Fibroblast of skin of scalp (primary cell): ENCODE measurements around the gene CRBN.

Experiments used
- DNase-seq: peaks from one replicate; pipeline ENCODE4 v3.0.0-alpha.2; 2013

The CRBN gene

DNA sequence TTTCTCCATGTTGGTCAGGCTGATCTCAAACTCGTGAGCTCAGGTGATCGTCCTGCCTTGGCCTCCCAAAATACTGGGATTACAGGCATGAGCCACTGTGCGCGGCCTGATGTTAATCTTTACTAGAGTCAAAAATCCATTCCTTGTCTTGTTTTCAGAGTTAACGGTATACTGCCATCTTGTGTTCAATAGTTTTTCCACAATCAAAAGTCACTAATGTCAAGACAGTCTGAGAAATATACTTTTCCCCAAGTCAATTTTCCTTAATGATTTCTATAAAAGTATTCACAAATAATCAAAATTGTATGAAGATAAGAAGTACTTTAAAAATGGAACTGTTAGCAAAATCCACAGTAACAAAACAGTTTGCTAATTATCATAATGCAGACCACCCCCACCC is 8.5 kb downstream of the CRBN start:
- DNase-seq, result peak; percentile 12

DNA sequence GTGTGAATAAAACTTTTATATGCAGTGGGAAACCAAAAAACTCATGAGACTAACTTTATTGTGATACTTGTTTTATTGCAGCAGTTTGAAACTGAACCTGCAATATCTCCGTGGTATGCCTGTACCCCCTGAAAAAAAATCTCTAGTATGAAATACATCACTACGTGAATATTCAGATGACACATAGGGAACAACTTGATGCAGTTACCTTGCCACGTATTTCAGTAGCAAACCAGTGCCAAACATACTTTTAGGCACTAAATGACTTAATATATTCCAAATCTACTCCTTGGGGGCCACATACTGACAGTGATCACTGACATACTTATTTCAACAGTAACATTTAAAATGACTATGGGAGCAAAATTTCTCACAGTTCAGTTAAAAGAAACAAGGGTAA is 13.8 kb downstream of the CRBN start:
- no peak for DNase-seq

DNA sequence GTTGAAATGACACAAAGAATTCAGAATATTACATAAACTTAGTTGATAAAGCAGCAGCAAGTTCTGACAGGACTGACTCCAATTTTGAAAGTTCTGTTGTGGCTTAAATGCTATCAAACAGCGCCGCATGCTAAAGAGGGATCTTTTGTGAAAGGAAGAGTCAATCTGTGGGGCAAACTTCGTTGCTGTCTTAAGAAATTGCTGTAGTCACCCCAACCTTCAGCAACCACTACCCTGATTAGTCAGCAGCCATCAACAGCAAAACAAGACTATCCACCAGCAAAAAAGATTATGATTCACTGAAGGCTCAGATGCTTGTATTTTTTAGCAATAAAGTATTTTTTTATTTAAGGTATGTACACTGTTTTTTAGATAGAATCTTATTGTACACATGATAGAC is 14.2 kb downstream of the CRBN start:
- no peak for DNase-seq

DNA sequence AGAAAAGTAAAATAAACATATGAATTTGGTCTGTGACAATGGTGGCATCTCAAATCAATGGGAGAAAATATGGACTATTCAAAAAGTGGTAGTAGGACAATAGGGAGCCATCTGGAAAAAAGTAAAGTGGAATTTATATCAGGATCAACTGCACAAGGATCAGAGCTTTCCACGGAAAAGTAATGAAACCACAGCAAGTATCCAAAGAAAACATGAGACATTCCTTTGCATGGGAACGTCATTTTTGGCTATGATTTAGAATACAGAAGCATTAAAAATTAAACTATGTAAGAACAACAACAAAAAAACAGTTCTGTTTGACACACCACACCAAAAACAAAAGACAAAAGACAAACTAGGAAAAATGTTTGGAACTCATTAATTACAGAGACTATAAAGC is 18.7 kb downstream of the CRBN start:
- peak; percentile 14 for DNase-seq

DNA sequence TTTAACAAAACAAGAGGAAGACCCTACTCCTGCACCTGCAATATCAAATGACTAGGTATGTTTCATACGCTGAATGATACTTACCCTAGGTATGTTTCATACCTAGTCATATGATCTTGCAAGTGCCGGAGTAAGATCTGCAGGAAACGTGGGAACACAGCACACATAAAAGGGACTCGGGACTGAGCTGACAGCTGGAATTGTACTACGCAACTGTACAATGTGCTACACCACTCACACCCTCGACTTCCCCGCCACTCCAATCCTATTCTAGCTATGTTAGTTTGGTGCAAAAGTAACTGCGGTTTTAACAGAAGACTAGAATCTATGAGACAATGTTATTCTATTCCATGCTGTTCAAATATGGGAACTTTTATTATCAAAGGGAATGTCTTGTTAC is 22.0 kb downstream of the CRBN start:
- no peak for DNase-seq

- DNase-seq, result no peak
Measured at GRCh38 chr3:3154879-3155610, 24.4 kb downstream of the CRBN start.

DNA sequence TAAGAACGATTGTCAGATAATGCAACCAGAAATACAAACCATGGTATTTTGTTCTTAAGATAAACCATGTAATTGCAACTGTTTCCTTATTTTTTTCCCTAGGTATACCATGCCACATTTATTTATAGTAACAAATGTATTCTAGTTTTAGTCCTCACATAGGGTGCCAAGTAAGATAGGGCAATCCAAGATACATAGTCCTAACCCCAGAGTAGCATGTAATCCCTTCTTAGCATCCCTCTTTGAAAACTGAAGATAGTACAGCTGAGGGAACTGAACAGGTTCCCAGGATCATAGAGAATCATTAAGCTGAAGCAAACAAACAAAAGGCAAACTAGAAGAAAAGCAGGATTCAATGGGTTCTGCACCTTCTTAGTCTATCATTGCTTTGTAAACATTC is 28.0 kb downstream of the CRBN start:
- no peak for DNase-seq

GRCh38 chr3:3149560-3149959 is 29.9 kb downstream of the CRBN start:
- no peak for DNase-seq

GRCh38 chr3:3145831-3146230 is 33.7 kb downstream of the CRBN start:
- DNase-seq, result peak; percentile 13

GRCh38 chr3:3141939-3142338 is 37.6 kb downstream of the CRBN start:
- DNase-seq, result no peak

DNA sequence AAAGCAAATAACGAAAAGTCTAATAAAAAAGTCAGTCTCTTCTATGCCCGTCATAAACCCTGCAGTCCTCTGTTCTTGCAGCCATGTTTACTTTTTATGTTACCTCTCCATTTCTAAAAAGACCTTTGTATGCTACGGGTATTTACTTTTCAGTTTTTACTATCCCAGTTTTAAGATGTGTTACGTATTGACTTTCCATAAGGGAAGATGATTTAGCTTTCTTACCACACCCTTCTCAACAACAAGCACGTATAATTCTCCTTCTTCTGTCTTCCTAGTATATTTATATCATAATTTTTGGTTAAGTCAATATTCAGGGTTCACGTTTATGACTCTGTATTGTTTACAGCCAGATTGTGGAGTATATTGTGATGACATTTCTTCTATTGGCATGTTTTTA is 42.0 kb downstream of the CRBN start:
- DNase-seq, result no peak

DNA sequence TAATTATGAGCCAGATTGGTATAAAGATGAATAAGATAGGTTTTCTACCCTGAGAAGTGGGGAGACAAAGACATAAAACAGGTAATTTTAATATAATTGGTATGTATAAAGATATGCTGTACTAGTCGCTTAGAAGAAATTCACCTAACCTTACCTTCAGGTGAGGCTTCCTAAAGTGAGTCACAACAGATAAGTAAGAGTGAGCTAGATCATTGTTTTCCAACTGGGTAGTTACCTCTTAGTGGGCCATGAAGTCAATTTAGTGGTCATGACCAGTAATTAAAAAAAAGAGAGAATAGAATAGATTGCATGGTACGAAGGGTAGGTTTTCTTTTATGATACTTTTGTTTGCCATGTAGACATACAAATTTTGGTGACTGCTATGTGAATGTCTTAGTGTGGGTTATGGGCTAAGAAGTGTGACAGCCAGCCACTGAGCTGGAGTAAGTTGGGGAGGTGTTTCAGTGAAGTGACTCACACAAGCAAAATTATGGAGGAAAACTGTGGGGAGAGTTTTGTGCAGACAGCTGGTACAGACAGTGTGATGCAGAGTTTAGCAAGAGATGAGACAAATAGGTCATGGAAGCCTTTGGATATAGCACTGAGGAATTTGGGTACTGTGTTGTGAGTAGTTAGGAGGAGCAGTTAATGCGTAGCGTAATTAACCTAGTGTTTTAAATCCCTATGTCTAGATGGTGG is 44.6 kb downstream of the CRBN start:
- DNase-seq, result no peak

- no peak for DNase-seq
Measured at GRCh38 chr3:3133500-3133899, 46.0 kb downstream of the CRBN start.

- DNase-seq, result no peak
Measured at GRCh38 chr3:3129579-3129978, 49.9 kb downstream of the CRBN start.

DNA sequence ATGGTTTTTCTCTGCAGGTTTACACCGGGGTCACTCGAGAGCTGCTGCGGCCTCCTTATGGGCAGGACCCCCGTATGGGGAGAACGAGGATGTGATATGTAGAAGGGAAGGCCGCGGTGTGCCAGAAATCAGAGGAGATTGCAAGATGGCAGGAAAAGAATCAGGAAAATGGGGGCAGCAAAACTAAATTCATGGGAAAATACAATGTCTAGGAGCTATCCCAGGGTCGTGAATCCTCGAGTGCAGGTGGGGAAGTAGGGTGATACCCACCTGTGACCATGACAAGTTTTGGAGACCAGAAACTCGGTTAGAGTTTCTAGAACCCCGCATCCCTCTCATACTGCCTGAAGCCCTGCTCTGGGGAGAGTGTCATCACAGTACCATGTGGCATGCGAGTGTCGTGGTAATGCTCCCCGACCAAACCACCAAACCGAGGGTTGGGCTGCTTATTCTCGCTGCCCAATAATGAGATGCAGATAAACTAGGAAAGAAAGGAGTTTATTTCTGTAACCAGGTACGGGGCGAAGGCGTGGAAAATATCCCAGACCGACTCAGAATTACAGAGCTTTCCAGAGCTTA is 52.0 kb downstream of the CRBN start:
- peak; percentile 9 for DNase-seq

DNA sequence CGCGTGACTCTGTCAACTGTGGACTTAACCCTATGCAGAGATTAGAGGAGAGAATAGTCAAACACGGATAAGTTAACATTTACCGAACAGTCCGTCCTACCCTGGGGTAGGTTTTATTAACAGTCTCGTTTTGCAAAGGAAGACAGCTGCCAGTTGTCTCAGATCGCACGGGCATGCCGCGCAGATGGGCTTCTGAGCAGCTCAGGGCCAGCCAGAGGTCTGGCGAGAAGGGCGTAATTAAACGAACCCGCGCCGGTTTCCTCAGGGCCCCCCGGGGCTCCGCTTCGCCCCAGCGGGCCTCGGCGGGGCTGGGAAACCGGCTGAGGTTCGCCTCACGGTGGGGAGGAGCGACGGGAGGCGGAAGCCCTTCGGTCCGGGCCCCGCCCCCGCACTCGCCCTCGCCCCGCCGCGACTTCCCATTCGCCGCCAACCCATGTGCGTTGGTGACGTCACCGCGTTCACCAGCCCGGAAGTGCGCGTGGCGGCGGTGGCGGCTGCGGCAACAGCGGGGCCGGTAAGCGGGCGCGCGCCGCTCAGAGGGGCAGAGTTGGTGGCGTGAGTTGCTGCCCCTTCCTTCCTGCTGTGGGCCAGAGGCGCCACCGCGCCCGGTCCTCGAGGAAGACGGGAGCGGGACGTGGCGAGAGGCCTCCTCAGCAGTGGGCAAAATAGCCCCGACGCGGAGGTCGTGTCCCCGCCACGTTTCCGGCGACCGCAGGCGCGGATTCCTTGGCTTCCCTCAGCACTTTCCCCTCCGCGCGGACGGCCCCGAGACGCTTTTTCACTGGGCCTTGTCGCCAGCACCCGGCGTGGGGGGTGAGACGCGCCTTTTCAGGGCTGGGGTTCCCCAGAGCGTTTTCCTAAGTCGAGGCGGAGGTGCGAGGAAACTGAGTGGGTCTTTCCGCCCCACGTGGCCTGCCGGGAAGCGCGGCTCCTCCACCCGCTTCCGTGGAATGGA is 52.7 kb downstream of the CRBN start, which contains the start of gene TRNT1:
TRNT1 (plus strand) TSS at position 464 of the 955 bp plus-strand sequence. CDS start 2,101 bp downstream, outside the sequence.
- peak; percentile 96 for DNase-seq

- no peak for DNase-seq
Measured at GRCh38 chr3:3125977-3126376, 53.5 kb downstream of the CRBN start.

DNA sequence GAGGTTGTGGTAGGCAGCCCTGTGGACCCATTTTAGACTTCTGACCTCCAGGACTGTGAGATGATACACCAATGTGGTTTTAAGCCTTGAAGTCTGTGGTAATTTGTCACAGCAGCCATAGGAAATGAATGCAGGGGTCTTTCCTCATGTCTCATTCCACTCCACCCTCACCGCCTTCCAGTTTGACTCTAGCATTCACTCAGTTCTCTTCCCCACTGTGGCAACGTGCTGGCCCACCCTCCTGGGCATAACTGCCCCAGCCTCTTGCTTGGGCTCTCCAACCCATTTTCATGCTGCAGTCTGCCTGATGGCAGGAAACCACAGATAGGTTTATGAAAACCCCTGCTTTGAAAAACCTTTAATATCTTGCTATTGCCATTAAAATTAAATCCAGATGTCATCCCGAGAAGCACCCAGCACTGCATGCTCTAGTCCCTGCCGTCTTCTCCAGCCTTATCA is 60.1 kb downstream of the CRBN start:
- DNase-seq, result peak; percentile 17

DNA sequence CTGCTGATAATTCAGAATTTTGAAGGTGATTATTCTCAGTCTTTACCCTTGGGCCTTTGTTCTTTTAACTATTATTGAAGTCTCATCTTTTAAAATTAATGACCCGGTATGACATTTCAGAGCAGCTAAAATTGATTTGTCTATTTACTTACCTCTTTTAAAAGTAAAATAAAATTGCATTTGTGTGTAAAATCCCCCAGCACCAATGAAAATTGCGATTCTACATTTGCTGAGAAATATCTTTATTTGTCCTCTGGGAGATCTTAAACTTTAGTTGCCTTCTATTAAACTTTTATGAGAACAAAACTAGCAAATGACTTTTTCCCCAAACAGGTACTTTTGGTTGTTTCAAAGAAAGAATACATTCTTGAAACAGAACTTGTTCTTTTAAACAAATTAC is 61.8 kb downstream of the CRBN start:
- no peak for DNase-seq

GRCh38 chr3:3113042-3113709 is 66.3 kb downstream of the CRBN start:
- no peak for DNase-seq

GRCh38 chr3:3110749-3111361 is 68.6 kb downstream of the CRBN start:
- no peak for DNase-seq

DNA sequence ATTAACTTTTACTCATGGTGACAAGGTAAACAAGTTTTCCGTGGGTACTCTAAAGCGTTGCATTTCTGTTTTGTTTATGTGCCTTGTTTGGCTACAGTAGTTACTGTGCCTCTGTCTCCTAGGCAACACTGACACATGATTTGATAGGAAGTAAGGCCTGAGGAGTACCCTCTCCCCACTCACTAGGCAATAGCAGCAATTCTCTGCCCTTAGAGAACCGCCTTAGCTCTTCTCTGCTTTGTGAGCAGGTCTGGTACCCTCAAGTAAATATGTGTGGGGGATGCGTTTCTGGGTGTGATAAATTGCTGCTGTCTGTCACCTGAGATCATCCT is 69.2 kb downstream of the CRBN start, which contains the start of gene IL5RA:
IL5RA (minus strand) TSS at position 76 of the 332 bp plus-strand sequence. CDS start 5,390 bp downstream, outside the sequence.
- DNase-seq, result no peak
